Psoas muscle (tissue), 8 donors: ENCODE results near the gene IL18R1. TPM values are rescaled to one million over a fixed set of nuclear protein-coding genes. Genes with fewer than 3 reads are reported as not detected.

Experiments
- ATAC-seq, 4 donors: fragments of 200-7000 bp; cut with Tn5 transposase; one replicate each; pipeline ENCODE4 v1.9.1; 2020; ENCODE audit warnings: moderate library complexity in 3 of 4, mild to moderate bottlenecking in 2 of 4
- DNase-seq, 2 donors: peaks; one replicate each; pipeline ENCODE4 v3.0.0-alpha.2; 2020
- H3K27ac ChIP-seq: fragments of 200-600 bp; one replicate; pipeline ENCODE4 v1.8.0; 2022
- H3K27me3 ChIP-seq, 3 donors: fragments of 200-600 bp in 1 of 3; one replicate each; pipeline versions ENCODE4 v1.6.1 to v1.8.0; 2013 to 2022; ENCODE audit warnings: low read length in 2 of 3, mild to moderate bottlenecking in 2 of 3, moderate library complexity in 1 of 3; ENCODE audit not compliant: insufficient read depth in 3 of 3
- H3K36me3 ChIP-seq, 2 donors: fragments of 200-600 bp in 1 of 2; one replicate each; pipeline versions ENCODE4 v1.6.1 to v1.8.0; 2013 to 2022; ENCODE audit warnings: low read depth in 1 of 2, mild to moderate bottlenecking in 1 of 2, moderate library complexity in 1 of 2; ENCODE audit not compliant: insufficient read depth in 1 of 2
- H3K4me1 ChIP-seq: fragments of 200-600 bp; one replicate; pipeline ENCODE4 v1.8.0; 2022
- H3K4me3 ChIP-seq: fragments of 200-600 bp; one replicate; pipeline ENCODE4 v1.8.0; 2022; ENCODE audit warnings: mild to moderate bottlenecking
- H3K9me3 ChIP-seq: fragments of 200-600 bp; one replicate; pipeline ENCODE4 v1.8.0; 2022
- WGBS, 3 donors: extraction: QIAGEN DNeasy Blood & Tissue Kit; methylation state at CpG; one replicate each; pipeline versions ENCODE4 v1.1.6 to v1.1.7; 2013; 5-methylcytosine and 5-hydroxymethylcytosine counted together
- intact Hi-C, 2 donors: fragments of 100-400 bp; cut with DNase I; formaldehyde crosslinking; loops; one replicate each; pipeline versions ENCODE4 v1.11.0 to v1.14.2; 2022
- polyA plus RNA-seq, 3 donors: library from polyadenylated mRNA; stranded (reverse); fragments of 200-250 nt; gene quantifications; one replicate each; pipeline ENCODE4 v1.2.3, GENCODE V29; 2013
- total RNA-seq, 4 donors: library from RNA; stranded (reverse); fragmentation: NEBNext Ultra II Directional in 2 of 4; extraction: Animal tissue kit (Norgen Biotek cat#: 25700) in 2 of 4; gene quantifications; one replicate each; pipeline versions ENCODE4 v1.2.1 to v1.2.4, GENCODE V29; 2021 to 2023
- TF ChIP-seq, protein P1 (sequence below): fragments of 200-600 bp; IDR thresholded peaks from one replicate; pipeline ENCODE4 v1.8.0; 2022; ENCODE audit warnings: antibody characterized with exemption
- donor health status: healthy with polysubstance abuse.
- donor health status: DM: no; HTN: no; CAD: no; lungs with moderate emphysema.
- donor health status: Bipolar disorder and iron deficiency.
- donor health status: healthy.
- donor health status: DM: yes; HTN: yes; CAD: no.
- donor health status: DM: no; HTN: no; CAD: no.
- donor health status: DM: no; HTN: no; CAD: no.
- donor health status: DM: yes; HTN: yes; CAD: no.

The IL18R1 gene
- total and polyA plus RNA-seq, 7 donors: 0.26 to 2.1 (median 0.83) TPM

DNA sequence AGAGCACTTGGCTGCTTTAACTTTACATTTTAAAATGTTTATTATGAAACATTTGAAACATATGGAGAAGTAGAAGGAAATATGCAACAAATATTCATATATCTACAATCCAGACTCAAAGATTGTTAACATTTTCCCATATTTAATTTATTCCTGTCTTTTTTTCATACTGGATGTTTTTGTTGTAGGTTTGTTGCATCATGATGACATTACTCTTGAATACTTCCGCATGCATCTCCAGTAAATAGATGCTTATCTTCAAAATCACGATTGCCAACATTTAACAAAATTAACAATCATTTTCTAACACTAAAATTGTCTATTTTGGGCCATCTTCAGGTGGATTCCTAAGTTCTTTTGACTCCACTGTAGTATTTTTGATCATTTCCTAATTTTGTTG, 46.3 kb downstream of the IL18R1 start:
- intact Hi-C loops: no loop called here
- H3K9me3 ChIP-seq: no peaks in the 10 kb centered on the region
- TF ChIP-seq, protein P1, sequence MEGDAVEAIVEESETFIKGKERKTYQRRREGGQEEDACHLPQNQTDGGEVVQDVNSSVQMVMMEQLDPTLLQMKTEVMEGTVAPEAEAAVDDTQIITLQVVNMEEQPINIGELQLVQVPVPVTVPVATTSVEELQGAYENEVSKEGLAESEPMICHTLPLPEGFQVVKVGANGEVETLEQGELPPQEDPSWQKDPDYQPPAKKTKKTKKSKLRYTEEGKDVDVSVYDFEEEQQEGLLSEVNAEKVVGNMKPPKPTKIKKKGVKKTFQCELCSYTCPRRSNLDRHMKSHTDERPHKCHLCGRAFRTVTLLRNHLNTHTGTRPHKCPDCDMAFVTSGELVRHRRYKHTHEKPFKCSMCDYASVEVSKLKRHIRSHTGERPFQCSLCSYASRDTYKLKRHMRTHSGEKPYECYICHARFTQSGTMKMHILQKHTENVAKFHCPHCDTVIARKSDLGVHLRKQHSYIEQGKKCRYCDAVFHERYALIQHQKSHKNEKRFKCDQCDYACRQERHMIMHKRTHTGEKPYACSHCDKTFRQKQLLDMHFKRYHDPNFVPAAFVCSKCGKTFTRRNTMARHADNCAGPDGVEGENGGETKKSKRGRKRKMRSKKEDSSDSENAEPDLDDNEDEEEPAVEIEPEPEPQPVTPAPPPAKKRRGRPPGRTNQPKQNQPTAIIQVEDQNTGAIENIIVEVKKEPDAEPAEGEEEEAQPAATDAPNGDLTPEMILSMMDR: no peak
- ATAC-seq: no peak
- H3K36me3 ChIP-seq: no peaks in the 10 kb centered on the region
- H3K27ac ChIP-seq: no peak overlapping the region
- WGBS, 3 donors: 83 to 92% (median 91%) methylated on average over 2 of the region's 2 CpGs
- no peak overlapping the region for H3K4me3 ChIP-seq
- no peak for DNase-seq
- no peaks in the 10 kb centered on the region for H3K27me3 ChIP-seq
- no peaks in the 10 kb centered on the region for H3K4me1 ChIP-seq

DNA sequence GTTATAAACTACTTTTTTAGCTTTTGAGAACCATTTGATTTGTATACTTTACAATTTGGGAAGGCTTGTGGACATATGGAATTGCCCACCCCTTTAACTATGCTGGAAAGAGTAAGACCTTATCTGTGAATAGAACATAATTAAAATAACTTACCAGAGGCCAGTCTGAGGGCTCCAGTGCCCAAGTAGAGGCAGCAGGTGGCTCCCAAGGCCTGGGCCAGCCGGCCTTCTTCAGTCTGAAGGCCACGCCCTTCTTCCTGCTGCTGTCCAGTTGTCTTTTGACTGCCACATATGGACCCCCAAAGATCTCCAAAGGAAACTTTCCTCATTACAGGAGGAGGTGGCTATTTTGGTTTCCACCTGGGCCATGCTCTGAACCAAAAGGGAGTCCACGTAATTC, 55.4 kb downstream of the IL18R1 start:
- 81 to 92% (median 84%) methylated on average over 3 of the region's 3 CpGs for WGBS, 3 donors
- no peaks in the 10 kb centered on the region for H3K36me3 ChIP-seq
- H3K27ac ChIP-seq: no peak overlapping the region
- ATAC-seq (no peak), DNase-seq (no peak)
- no peaks in the 10 kb centered on the region for H3K27me3 ChIP-seq
- intact Hi-C loops: no loop called here
- no peaks in the 10 kb centered on the region for H3K4me1 ChIP-seq
- no peaks in the 10 kb centered on the region for H3K9me3 ChIP-seq
- TF ChIP-seq, protein P1: no peak
- no peak overlapping the region for H3K4me3 ChIP-seq

DNA sequence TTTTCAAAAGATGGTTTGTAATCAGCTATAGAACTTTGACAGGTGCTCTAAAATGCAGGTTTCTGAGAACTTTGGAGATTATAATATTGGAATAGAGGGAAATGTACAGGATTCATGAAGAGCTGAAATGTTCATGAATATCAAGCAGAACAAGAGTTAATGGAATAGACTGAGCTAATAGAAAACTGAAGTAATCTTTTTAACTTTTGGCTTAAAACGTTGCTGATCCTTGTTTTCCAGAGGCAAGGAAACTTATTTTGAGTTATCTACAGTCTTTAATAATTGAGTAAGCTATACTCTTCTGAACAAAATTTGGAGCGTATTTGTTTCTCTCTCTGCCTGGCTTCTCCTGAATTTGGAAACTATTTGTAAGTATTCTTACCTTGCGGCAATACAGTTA, 56.6 kb downstream of the IL18R1 start:
- Histone ChIP-seq H3K27ac (no peak overlapping the region), H3K27me3 (no peaks in the 10 kb centered on the region), H3K4me1 (no peaks in the 10 kb centered on the region), H3K9me3 (no peaks in the 10 kb centered on the region), H3K4me3 (no peak overlapping the region), H3K36me3 (no peaks in the 10 kb centered on the region)
- TF ChIP-seq, protein P1: no peak
- 80 to 84% (median 81%) methylated on average over 3 of the region's 3 CpGs for WGBS, 3 donors
- ATAC-seq: no peak
- intact Hi-C loops: no loop called here
- DNase-seq: no peak

DNA sequence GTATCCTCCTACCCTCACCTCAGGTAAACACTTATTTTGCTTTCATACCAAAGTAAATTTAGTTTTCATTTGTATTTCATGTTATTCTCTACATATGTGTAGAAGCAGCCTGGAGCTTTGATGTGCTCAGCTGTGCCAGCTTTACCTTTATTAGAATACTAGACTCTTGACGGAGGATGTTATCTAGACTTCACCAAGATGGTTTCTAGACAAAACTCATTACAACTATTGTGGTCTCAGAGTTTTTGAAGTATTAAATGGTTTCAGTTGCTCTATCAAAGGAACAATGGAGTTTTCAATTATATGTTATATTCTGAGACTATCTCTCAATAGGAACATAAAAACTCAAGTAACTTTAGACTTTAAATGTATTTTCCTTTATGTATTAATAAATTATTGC, 62.4 kb downstream of the IL18R1 start:
- H3K27me3 ChIP-seq: peaks cover 0 to 5% (median 2%) of the 10 kb centered on the region in 3 donors
- H3K27ac ChIP-seq: no peak overlapping the region
- DNase-seq (no peak), ATAC-seq (no peak)
- H3K4me3 ChIP-seq: no peak overlapping the region
- H3K9me3 ChIP-seq: no peaks in the 10 kb centered on the region
- no peaks in the 10 kb centered on the region for H3K36me3 ChIP-seq
- WGBS, 3 donors: 86 to 89% (median 89%) methylated on average over 1 of the region's 1 CpG
- no peaks in the 10 kb centered on the region for H3K4me1 ChIP-seq
- TF ChIP-seq, protein P1: no peak
- intact Hi-C loops: no loop called here

DNA sequence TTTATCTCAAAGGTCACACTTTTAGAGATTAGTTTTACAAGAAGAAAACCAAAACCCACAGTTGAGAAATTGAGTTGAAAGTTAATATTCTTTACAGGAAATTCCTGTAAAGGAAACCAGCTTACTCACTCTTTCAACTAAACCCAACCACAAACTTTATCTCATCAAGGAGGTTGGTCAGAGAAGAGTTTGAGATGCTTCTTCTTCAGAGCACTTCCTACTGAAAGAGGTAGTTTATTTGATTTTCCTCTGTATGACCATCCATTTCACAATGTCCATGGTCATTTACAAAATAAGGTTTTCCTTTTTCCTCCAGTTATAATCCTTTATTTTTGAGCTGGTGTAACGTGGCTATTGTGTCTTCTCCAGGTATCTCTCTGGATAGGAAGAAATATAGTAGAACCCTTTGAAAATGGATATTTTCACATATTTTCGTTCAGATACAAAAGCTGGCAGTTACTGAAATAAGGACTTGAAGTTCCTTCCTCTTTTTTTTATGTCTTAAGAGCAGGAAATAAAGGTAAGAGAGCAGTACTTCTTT, 62.9 kb downstream of the IL18R1 start:
- Histone ChIP-seq H3K27ac (no peak overlapping the region), H3K27me3 (peaks cover 0 to 5% (median 2%) of the 10 kb centered on the region in 3 donors), H3K4me1 (no peaks in the 10 kb centered on the region), H3K36me3 (no peaks in the 10 kb centered on the region), H3K9me3 (no peaks in the 10 kb centered on the region), H3K4me3 (no peak overlapping the region)
- intact Hi-C loops: no loop called here
- TF ChIP-seq, protein P1: no peak
- no peak for ATAC-seq
- DNase-seq: no peak
- WGBS, 3 donors: 47 to 59% (median 54%) methylated on average over 2 of the region's 2 CpGs
